ENCODE data around the gene CTNND2. TPM values are rescaled to one million over a fixed set of nuclear protein-coding genes. Genes with fewer than 3 reads are reported as not detected.

CTNND2 gene
- total and polyA plus RNA-seq, 4 donors, result 0.05 to 0.50 (median 0.27) TPM

DNA sequence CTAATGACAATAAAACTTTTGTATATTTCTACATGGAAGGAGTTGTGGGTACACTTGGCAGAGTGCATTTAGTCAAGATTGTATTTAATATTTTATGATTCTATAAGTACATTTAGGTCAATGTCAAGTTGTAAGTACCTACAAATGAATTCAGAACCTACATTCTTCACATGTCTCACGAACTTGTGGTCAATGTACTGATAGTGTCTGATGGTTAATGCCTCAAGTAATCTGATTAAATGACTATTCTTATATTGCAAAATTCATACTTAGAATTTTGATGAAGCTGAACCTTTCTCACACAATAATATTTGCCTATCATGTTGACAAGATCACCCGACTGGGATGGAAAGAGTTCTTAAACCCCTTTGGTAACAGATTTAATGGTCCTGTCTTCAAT, 444.5 kb downstream of the CTNND2 start:
- 74% methylated on average over 2 of the region's 2 CpGs for WGBS
- no peaks in the 10 kb centered on the region for H3K9me3 ChIP-seq (ENCODE audit: control insufficient read depth in 4 of 4, low read length in 3 of 4)
- no peak for DNase-seq (ENCODE audit: low spot score)
- no peaks in the 10 kb centered on the region for H3K27me3 ChIP-seq (ENCODE audit: control insufficient read depth in 4 of 4, insufficient read depth in 4 of 4, low read length in 3 of 4)
- no peaks in the 10 kb centered on the region for H3K36me3 ChIP-seq (ENCODE audit: control insufficient read depth in 4 of 4, insufficient read depth in 3 of 4, low read depth in 1 of 4, low read length in 3 of 4)
- TF ChIP-seq GABPA (IDR thresholded peaks at IDR 0.05 in 1 of 2, conservative IDR thresholded peaks at IDR 0.05 in 1 of 2) (no peak), FOXA1 (IDR thresholded peaks at IDR 0.05) (no peak), MAX (IDR thresholded peaks at IDR 0.05) (no peak), EGR1 (IDR thresholded peaks at IDR 0.05; ENCODE audit: low read depth in 2 of 2) (no peak), ATF3 (IDR thresholded peaks at IDR 0.05) (no peak), SP1 (IDR thresholded peaks at IDR 0.05) (no peak), HNF4A (conservative IDR thresholded peaks at IDR 0.05) (no peak), REST (IDR thresholded peaks at IDR 0.05) (no peak), NR2F2 (IDR thresholded peaks at IDR 0.05) (no peak), YY1 (IDR thresholded peaks at IDR 0.05) (no peak), HNF4G (IDR thresholded peaks at IDR 0.05) (no peak), TAF1 (conservative IDR thresholded peaks at IDR 0.05) (no peak), CTCF (IDR thresholded peaks at IDR 0.05; ENCODE audit: low read depth, low read length, missing input control) (no peak), JUND (IDR thresholded peaks at IDR 0.05) (no peak), RXRA (IDR thresholded peaks at IDR 0.05) (no peak), ZBTB33 (IDR thresholded peaks at IDR 0.05) (no peak), FOXA2 (IDR thresholded peaks at IDR 0.05) (no peak), RAD21 (IDR thresholded peaks at IDR 0.05) (no peak)
- H3K4me3 ChIP-seq (ENCODE audit: low read depth in 1 of 3, low read length in 3 of 3), result no peak overlapping the region
- no peak overlapping the region for H3K27ac ChIP-seq (ENCODE audit: low read depth in 1 of 2, low read length in 2 of 2)
- H3K4me1 ChIP-seq (ENCODE audit: control insufficient read depth in 4 of 4, insufficient read depth in 4 of 4, low read length in 3 of 4), result no peaks in the 10 kb centered on the region
- no peak overlapping the region for H3K9ac ChIP-seq (ENCODE audit: low read depth in 1 of 2, low read length in 2 of 2)
